Mammary epithelial cell (primary cell): Measurements from ENCODE around the gene CYTH3.

Experiments
- CTCF ChIP-seq, 2 donors: IDR thresholded peaks in 1 of 2; conservative IDR thresholded peaks in 1 of 2; 2 replicates each; pipeline ENCODE4 v1.5.1; 2011 to 2012; ENCODE audit warnings: inconsistent platforms in 2 of 2, low read length in 2 of 2, mild to moderate bottlenecking in 2 of 2, control low read depth in 1 of 2, low read depth in 1 of 2; ENCODE audit not compliant: insufficient read depth in 1 of 2; ENCODE audit errors: extremely low read depth in 1 of 2
- EZH2 ChIP-seq: IDR thresholded peaks from 2 replicates; pipeline ENCODE4 v1.6.1; 2012; ENCODE audit warnings: low read length, inconsistent platforms, borderline replicate concordance

- no peak for TF ChIP-seq CTCF (conservative IDR thresholded peaks at IDR 0.05 in 1 of 2, IDR thresholded peaks at IDR 0.05 in 1 of 2; ENCODE audit: extremely low read depth in 1 of 2, insufficient read depth in 1 of 2, low read depth in 1 of 2, low read length in 2 of 2)
- TF ChIP-seq EZH2, result no peak
Measured at GRCh38 chr7:6315746-6316145, 43.3 kb upstream of the CYTH3 start.
